ENCODE measurements around the gene PCNX3.
A peak's percentile ranks its signal among the peaks of the same experiment; 100 is the strongest.

PCNX3 gene

DNA sequence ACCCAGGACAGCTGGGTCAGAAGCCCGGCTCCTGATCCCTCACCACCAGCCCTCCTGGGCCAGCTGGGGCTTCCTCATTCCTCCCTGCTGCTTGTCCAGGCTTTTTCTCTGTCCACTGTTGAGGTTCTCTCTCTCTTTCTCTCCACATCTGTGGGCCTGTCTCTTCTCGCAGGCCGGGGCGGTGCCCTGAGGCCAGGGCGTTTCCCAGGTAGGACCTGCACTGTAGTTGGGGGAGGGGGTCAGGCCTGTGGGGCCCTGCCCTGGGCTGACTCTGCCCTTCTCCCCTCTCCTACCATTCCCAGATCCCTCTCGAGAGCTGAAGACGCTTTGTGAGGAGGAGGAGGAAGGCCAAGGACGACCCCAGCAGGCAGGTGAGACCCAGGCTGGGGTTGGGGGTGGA is 34.8 kb upstream of the PCNX3 start:
- no peak for DNase-seq

DNA sequence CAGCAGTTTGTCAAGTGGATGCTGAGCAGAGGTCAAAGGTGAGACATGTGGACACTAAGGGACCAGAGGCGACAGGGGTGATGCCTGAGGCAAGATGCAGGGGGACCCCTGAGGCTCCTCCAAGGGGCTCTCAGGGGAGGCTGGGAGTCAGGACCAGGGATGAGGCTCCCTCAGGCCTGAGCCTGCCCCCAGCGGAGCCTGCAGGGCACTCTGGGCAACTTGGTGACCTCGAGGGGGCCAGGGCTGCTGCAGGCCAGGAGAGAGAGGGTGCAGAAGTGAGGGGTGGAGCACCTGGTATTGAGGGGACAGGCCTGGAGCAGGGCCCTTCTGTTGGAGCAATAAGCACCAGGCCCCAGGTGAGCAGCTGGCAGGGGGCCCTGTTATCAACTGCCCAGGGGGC is 33.6 kb upstream of the PCNX3 start:
- no peak for DNase-seq

DNA sequence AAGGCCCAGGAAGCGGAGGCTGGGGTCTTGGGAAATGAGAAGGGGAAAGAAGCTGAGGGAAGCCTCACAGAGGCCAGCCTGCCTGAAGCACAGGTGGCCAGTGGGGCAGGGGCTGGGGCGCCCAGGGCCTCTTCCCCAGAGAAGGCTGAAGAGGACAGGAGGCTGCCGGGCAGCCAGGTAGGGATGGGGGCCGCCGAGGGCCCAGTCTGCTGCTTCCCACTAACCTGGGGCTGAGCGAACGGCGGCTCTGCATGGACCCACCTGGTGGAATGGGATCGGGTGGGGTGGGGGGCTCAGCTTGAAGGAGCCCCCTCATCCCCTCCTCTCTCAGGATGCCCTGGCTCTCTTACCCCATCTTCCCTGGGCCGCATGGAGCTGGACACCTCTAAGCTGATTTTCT is 32.0 kb upstream of the PCNX3 start:
- no peak for DNase-seq

DNA sequence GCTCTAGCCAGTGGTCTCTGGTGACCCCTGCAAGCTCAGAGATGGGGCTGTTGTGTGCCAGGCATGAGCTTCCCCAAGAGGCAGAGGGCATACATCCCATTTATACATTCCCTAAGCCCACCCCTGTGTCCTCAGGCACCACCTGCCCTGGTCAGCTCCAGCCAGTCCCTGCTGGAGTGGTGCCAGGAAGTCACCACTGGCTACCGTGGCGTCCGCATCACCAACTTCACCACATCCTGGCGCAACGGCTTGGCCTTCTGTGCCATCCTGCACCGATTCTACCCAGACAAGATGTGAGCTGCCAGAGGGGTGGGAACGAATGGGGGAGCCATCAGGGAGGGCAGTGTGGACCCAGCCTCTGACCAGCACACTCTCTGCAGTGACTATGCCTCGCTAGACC is 31.5 kb upstream of the PCNX3 start:
- no peak for DNase-seq

DNA sequence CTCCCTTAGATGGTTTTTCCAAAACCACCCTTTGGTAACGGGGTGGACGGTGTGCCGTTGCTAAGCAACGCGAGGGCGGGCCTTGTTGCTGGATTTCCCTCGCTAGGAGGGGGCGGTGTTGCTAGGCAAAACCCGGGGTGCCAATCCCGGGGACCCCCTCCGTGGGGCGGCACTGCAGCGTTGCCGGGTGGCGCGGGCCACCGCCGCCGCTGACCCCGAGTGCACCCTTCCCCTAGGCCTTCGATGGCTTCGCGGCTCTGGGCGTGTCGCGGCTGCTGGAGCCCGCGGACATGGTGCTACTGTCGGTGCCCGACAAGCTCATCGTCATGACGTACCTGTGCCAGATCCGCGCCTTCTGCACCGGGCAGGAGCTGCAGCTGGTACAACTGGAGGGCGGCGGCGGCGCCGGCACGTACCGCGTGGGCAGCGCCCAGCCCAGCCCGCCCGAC is 30.8 kb upstream of the PCNX3 start:
- DNase-seq, result no peak

DNA sequence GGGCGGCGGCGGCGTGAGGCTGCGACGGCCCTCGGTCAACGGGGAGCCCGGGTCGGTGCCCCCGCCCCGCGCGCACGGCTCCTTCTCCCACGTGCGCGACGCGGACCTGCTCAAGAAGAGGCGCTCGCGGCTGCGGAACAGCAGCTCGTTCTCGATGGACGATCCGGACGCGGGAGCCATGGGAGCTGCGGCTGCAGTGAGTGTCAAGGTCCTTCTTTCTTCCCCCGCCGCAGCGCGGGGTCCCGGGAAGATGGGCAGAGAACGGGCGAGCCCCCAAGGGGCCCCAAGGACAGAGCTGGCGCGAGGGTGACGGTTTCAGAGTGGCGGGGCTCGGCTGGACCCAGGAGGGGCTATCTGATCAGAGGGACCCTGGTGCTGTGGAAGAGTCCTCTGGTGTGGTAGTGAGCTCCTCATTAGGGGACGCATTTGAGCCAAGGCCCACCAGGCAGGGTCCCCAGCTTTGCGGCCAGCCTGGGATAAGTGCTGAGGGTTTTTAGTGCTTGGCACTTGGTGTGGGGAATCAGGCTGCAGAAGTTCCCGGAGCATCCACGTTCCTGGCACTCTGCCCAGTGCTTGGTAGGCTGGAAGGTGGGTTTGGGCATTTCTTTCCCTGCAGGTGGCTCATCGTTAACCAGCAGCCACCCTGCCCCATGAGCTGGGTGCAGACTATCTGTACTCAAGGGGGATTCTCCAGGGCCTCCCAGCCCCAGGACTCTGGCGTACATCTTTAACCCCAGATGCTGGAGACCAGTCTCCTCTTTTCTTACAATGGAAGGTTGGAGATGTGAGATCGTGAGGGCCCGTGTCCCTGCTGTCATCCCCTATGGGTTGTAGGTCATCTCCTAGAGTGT is 30.0 kb upstream of the PCNX3 start:
- no peak for DNase-seq

DNA sequence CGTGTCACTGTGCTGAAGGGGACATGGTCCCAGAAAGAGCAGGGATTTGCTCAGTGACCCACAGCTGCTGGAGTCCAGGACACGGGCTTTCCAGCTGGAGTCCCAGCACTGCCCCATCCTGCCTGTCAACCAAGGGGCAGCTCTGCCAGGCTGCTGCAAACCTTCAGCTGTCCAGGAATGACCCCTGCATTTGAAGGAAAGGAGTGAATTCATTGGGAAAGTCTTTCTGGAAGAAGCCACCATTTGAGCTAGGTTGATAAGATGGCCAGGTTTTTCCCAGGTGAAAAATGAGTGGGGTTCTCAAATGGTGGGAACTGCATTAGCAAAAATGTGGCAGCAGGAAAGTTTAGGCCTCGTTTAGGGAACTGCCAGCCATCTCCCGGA is 29.3 kb upstream of the PCNX3 start:
- no peak for DNase-seq

DNA sequence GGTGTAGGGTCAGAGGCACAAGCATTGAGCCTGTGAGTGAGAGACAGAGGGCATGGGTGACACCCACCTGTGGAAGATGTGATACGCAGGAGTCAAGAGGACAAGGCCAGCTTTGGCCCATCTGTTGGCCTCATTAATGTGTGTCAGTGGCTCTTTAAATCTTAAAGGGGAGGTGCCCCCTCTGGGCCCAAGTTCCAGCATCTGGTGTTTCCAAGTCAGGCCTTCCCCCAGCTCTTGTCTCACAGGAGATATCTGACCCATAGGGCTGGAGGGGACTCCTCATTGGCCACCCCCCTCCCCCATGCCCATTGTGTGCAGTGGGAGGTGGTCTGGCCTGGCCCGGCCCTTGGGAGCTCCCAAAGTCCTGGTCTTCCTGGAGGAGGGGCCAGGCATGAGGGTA is 28.9 kb upstream of the PCNX3 start:
- no peak for DNase-seq

DNA sequence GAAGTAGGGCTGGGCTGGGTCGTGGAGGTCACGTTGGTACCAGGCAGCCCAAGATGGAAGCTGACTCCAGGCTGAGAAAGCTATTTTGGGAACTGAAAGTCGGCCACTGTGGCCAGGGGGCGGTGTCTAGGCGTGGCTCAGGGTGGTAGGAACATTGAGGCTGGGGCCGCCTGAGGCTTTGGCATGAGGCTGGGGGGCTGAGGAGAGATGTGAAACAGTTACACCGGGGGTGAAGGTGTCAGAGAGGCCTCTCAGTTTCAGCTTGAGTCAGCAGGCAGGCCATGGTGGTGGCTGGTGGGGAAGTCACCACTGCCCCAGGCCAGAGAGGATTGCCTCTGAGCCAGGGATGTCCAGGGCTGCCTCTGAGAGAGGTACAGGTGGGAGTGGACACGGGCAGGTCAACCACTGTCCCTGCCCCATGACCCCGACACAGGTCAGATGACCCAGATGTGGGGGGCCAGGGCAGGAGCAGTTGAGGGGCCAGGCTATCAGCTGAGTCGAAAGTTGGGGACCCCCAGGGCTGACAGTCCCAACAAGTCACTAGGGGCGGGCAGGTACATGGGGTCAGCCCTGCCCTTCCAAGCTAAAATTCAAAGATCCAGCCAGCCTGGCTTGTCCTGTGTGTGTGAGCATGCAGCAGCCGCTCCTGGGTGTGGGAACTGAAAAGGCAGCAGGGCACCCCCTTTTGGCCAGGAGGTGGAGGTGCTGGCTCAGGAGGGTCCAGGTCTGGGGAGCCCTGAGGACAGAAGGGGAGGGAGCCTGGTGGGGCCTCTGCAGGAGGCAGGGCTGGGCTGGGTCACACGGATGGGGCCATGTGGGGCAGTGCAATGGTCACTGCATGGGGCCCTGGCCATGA is 27.1 kb upstream of the PCNX3 start:
- peak; percentile 74 for DNase-seq

DNA sequence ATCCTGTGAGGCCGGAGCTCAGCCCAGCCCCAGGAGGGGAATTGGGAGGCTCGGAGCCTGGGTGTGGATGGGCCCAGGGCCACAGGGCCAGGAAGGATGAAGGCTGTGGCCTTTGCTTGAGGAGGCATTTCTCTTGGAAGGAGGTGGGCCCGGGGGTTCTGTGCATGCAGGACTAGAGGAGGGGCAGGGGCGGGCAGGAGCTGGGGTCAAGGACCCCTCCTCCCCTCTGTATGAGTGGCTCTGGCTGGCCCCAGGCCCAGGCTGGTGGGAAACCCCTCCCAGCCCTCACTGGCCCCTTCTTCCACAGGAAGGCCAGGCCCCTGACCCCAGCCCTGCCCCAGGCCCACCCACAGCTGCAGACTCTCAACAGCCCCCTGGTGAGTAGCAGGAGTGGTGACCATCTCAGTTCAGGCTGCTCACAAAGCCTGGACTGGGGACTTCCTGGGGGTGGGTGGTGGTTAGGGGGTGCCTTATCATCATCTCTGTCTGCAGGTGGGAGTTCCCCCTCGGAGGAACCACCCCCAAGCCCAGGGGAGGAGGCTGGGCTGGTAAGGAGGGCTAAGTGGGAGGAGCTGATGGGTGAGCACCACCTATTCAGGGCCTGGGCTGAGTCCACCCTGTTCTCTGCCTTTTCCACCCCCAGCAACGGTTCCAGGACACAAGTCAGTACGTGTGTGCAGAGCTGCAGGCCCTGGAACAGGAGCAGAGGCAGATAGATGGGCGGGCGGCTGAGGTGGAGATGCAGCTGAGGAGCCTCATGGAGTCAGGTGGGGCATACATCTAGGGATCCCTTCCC is 25.9 kb upstream of the PCNX3 start:
- DNase-seq, result no peak

DNA sequence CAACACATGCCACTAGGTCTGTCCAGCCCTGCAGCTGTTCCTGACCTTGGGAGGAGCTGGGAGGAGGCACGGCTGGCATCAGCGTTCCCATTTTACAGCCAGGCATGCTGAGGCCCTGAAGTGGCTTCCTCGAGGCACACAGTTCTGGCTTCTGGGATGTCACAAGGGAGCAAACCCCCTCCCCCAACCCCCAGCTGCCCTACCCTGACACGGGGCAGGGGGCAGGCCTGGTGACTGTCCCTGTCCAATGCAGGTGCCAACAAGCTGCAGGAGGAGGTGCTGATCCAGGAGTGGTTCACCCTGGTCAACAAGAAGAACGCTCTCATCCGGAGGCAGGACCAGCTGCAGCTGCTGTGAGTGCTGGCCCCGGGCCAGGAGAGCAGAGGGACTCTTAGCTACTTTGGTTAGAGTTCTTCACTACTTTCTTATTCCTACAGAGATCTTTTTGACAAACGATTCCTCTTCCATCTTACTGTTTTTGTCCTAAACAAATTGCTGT is 25.3 kb upstream of the PCNX3 start:
- no peak for DNase-seq

DNA sequence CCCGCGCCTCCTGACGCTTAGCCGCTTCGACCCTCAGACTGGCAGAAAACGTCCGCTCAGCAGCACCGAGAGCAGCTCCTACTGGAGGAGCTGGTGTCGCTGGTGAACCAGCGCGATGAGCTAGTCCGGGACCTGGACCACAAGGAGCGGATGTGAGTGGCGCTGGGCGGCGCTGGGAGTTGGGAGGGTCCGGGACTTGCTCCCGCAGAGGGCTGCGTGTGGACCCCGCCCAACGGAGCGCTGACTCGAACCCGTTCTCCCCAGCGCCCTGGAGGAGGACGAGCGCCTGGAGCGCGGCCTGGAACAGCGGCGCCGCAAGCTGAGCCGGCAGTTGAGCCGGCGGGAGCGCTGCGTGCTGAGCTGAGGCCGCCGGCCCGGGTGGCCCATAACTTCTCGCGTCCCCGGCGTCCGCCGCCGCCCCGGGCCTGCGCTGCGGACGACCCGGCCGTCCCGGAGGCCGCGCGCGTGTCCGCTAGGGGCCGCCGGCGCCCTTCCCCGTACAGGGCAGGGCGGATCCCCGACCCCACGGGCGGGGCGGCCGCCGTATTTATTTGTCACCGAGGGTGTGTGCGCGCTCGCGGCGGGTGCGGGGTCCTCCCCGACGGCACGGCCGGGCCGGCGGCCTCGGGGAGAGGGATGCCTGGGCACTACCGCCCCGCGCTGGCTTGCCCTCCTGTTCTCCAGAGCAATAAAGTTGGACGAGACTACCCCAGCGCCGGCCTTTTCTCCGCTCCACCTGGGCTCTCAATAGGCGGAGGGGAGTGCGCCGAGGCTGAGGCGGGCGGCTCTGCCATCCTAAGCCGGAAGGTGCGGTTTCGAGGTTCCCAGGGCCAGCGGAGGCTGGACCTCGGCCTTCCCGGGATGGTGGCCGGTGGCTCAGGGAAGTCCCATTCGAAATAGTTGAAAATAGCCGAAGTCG is 23.4 kb upstream of the PCNX3 start:
- DNase-seq, result no peak

DNA sequence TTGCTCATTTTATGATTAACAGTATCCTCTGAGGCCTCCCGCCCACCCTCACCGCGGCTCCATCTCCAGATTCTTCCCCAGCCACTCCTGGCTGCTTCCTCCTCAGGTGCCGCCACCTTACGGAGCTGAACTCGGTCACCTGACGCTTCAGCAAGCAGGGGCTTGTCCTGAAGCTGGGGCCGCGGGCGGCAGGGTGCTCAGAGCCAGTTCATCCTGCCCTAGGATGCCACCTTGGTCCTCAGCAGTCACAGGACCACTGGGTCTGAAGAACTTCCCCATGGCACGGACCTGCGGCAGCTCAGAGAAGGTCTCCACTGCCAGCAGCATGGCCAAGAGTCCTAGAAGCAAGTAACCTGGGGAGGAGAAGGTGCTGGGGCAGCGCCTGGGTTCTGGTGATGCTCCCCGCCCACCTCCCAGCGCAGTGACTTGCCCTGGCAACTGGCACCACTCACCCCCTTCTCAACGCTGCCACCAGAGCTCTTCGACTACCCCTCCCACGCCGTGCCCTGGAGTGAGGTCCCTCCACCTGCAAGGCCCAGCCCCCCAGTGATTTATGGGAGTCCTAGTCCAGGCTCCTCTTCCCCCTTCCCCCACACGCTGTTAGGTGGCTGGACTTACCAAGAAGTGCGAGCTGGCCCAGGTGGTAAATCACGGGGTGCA is 22.6 kb upstream of the PCNX3 start:
- DNase-seq, result no peak

DNA sequence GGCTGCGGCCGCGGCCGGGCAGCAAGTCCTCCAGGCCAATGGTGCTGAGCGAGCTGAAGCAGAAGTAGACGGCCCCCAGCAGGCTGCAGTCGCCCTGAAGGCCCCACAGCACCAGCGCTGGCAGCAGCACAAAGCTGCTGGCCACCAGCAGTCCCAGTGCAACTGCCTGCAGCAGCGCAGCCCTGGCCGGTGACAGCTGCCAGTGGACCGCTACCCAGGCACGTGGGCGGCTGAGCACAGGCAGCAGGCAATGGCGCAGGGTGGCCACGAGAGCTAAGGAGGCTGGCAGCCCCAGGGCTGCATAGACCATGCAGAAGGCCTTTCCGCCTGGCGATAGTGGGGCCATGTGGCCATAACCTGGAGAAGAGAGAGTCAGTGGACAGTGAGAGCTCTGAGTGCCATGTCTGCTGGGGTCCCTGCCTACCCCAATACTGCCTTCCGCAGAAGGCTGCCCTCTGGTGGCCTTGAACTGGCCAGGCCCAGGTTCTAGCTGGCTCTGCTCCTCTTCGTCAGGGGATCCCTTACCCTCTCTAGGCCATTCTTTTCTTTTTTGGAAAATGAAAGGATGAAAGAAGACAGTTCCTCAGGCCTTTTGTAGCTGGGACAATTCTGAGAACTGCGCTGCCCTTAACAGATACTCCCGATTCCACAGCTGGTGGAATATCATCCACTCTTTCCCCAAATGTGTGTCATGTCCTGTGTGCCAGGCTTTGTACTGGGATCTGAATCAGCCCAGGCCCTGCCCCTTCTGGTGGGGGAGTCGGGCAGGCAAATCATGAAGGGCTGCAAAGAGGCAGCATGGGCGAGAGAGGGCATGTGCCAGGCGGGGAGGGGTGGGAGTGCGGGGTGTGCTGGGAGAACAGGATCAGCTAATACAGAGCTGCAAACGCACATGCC is 21.8 kb upstream of the PCNX3 start:
- peak; percentile 48 for DNase-seq

DNA sequence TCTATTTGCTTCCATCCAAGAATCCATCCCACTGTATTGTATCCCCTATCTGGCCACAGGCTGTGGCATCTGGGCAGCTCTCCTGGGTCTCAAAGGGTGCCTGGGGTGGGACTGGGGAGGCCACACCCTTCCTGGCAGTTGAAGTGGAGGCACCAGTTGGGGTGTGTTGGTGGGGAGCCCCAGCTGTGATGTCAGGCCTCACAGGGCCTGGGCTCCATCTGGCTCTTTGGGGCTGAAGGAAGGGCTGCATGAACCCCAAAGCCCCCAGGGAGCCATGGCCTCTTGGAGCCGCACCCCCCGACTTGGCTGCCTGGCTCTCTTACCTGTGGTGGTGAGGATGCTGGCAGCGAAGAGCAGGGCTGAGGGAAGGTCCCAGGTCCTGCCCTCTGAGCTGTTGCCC is 20.4 kb upstream of the PCNX3 start:
- DNase-seq, result no peak

DNA sequence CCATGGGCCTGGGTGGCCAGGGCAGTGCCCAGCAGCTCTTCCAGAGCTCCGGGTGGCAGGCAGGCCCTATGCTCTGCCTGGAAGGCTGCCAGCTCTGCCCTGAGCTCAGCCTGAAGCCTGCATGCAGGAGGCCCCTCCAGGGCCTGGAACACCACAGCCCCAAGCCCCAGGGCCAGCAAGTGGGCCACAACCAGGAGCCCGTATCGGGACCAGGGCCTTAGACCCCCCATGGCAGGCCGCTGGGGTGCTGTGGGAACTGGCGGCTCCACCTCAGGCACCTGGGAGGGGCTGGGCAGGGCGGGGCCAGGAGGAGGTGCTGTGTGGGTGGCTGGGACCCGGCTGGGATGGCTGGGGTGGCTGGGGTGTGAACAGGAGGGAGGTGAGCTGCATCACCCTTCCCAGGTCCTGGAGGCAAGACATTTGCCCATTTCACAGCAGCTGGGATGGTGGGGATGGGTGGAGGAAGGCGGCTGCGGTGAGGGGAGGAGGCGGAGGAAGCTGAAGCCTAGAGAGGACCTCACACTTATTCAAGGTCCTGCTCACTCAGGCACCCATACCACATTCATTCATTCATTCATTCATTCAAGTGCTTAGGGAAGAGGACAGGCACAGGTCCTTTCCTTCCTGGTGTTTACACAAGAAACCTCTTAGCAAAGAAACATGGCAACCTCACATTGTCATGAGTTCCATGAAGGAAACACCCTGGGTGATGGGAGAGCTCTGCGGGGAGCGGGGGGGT is 19.9 kb upstream of the PCNX3 start, which contains the start of gene KCNK7:
KCNK7 (minus strand) TSS at position 258 of the 739 bp plus-strand sequence; CDS start at position 230, 28 bp downstream.
- no peak for DNase-seq

DNA sequence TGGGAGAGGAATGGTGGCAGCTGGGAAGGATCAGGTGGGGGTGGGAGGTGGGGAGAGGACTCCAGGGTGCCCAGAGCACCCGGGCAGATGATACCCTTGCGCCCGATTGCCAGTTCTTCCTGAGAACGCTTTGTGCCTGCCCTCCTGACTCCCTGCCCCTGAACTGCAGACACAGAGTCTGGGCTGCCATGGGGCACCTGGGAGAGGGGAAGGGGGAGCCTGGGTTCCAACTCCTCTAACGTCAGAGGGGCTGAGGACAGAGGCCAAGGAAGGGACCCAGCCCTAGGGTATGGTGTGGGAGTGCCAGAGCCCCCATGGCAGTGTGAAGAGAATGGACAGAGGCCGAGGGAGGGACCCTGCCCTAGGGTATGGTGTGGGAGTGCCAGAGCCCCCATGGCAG is 19.1 kb upstream of the PCNX3 start:
- no peak for DNase-seq

DNA sequence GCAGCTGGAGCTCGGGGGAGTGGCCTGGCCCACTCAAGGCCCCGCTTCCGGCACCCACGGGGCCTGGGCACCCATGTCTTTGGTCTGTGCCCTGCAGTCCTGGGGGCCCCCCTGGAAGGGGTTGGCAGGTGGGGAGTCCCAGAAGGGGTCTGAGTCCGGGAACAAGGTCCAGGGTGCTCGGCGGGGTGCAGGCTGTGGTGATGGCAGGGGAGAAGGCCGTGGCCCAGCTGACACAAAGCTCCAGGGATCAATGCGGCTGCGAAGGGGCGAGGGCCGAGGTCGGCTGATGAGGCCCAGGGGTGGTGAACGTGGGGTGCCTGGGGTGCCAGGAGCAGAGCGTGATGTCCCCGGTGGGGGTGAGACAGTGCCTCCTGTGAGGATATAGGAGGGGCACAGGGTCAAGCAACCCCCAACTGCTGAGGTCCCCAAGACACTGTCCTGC is 17.3 kb upstream of the PCNX3 start:
- no peak for DNase-seq

DNA sequence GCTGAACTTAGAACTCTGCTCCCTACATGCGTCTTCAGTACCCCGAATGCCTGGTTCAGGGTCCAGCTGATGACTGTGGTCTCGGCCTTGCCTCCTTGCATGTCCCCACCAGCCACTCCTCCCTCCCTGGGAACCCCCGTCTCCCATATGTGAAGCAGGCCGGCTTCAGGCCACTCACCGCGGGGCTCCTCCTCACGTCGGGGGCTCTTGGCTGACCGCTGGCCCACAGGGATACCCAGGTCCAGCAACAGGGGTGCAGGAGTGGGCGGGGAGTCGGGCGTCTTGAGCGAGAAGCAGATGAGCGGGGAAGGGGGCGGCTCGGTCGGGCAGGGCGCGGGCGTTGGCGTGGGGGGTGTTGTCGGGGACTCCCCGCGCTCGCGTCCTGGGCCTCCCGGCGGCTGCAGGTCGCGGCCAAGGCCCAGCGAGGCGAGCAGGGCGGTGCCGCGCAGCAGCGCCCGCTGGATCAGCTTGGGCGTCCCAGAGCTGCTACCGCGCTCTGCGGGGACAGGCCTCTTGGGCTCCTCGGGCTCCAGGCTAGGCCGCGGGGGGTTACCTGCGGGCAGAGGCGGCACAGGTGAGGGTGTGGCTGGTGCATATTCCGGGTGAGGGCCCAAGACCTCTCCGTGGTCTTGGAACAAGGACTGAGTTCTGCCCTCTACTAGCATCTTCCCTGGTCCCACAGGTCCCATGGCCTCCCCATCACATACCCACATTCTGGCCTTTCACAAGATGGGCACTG is 16.2 kb upstream of the PCNX3 start:
- DNase-seq, result no peak

Data from activated CD4-positive, alpha-beta T cell treated with anti-CD3 and anti-CD28 coated beads, Interleukin-2, amount 50 U/mL, for 1 hour (primary cell).